ENCODE data around the gene PIK3R3.

PIK3R3 gene

GRCh38 chr1:46133181-46133658, 791 bp upstream of the PIK3R3 start:
- H3K4me3 Mint-ChIP-seq, result peak overlapping the region; percentile 91
- H3K9me3 Mint-ChIP-seq, result no peaks in the 10 kb centered on the region
- peaks cover 50% of the 10 kb centered on the region for H3K27me3 Mint-ChIP-seq
- H3K36me3 Mint-ChIP-seq (ENCODE audit: low read depth), result no peaks in the 10 kb centered on the region
- H3K27ac Mint-ChIP-seq, result peak overlapping the region; percentile 97
- peaks cover 45% of the 10 kb centered on the region for H3K4me1 Mint-ChIP-seq (ENCODE audit: low read depth)

- H3K27ac Mint-ChIP-seq, result peak overlapping the region; percentile 71
- no peaks in the 10 kb centered on the region for H3K36me3 Mint-ChIP-seq (ENCODE audit: low read depth)
- peaks cover 45% of the 10 kb centered on the region for H3K4me1 Mint-ChIP-seq (ENCODE audit: low read depth)
- no peaks in the 10 kb centered on the region for H3K9me3 Mint-ChIP-seq
- H3K27me3 Mint-ChIP-seq, result peaks cover 56% of the 10 kb centered on the region
- peak overlapping the region; percentile 91 for H3K4me3 Mint-ChIP-seq
Measured at GRCh38 chr1:46131712-46132528, 509 bp downstream of the PIK3R3 start.

DNA sequence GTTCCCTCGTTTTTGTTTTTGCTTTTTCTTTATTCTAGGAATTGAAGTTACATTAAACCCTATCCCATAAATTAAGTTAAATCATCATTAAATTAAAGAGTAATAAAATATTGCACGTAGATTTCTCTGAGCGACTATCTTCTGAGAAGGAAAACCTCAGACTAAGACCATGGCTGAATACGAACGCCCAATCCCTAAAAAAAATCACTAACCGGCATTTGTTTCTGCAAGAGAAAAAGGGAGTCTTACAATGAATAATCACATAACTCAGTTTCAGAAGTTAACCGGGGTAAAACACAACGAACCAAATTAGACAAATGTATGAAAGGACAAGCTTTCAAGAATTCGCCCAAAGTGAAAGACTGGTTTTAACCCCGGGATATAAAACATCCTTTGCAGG, 1.3 kb downstream of the PIK3R3 start:
- H3K27ac Mint-ChIP-seq, result no peak overlapping the region

GRCh38 chr1:46130606-46131005, 1.8 kb downstream of the PIK3R3 start:
- Mint-ChIP-seq H3K36me3 (ENCODE audit: low read depth) (no peaks in the 10 kb centered on the region), H3K4me1 (ENCODE audit: low read depth) (peaks cover 45% of the 10 kb centered on the region), H3K4me3 (peak overlapping the region; percentile 2), H3K27ac (no peak overlapping the region), H3K27me3 (peaks cover 56% of the 10 kb centered on the region), H3K9me3 (no peaks in the 10 kb centered on the region)

More for the DNA sequence above, 1.3 kb downstream of the PIK3R3 start:
- H3K36me3 Mint-ChIP-seq (ENCODE audit: low read depth), result no peaks in the 10 kb centered on the region
- no peaks in the 10 kb centered on the region for H3K9me3 Mint-ChIP-seq
- H3K4me3 Mint-ChIP-seq, result peak overlapping the region; percentile 91
- peaks cover 56% of the 10 kb centered on the region for H3K27me3 Mint-ChIP-seq
- H3K4me1 Mint-ChIP-seq (ENCODE audit: low read depth), result peaks cover 45% of the 10 kb centered on the region

DNA sequence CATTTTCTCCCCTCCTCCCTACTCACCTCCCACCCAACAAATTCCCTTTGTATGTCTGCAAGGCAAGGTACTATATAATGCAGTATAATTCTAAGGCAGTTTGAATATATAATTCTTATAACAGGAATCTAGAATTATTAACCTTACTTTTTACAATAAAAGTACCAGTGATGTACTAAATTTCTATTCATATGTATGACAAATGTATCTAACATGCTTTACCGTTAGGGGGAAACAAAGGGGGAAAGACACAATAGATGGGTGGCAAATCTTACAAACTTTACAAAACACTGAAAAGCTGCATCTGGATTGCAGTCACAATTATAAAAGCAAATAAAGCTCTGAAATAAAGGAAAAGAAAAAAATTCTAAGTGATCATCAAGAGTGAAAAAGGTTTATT, 2.3 kb downstream of the PIK3R3 start:
- H3K27me3 Mint-ChIP-seq, result peaks cover 56% of the 10 kb centered on the region
- H3K4me3 Mint-ChIP-seq, result no peak overlapping the region
- peaks cover 45% of the 10 kb centered on the region for H3K4me1 Mint-ChIP-seq (ENCODE audit: low read depth)

GRCh38 chr1:46128344-46128743, 4.1 kb downstream of the PIK3R3 start:
- no peaks in the 10 kb centered on the region for H3K9me3 Mint-ChIP-seq
- H3K36me3 Mint-ChIP-seq (ENCODE audit: low read depth), result no peaks in the 10 kb centered on the region
- no peak overlapping the region for H3K27ac Mint-ChIP-seq
- no peak overlapping the region for H3K4me3 Mint-ChIP-seq
- H3K27me3 Mint-ChIP-seq, result peaks cover 45% of the 10 kb centered on the region
- H3K4me1 Mint-ChIP-seq (ENCODE audit: low read depth), result peaks cover 30% of the 10 kb centered on the region

More for the DNA sequence above, 2.3 kb downstream of the PIK3R3 start:
- Mint-ChIP-seq H3K36me3 (ENCODE audit: low read depth) (no peaks in the 10 kb centered on the region), H3K27ac (no peak overlapping the region), H3K9me3 (no peaks in the 10 kb centered on the region)

- Mint-ChIP-seq H3K27ac (no peak overlapping the region), H3K9me3 (no peaks in the 10 kb centered on the region), H3K36me3 (ENCODE audit: low read depth) (no peaks in the 10 kb centered on the region), H3K4me1 (ENCODE audit: low read depth) (no peaks in the 10 kb centered on the region), H3K4me3 (no peak overlapping the region), H3K27me3 (peaks cover 4% of the 10 kb centered on the region)
Measured at GRCh38 chr1:46118856-46119255, 13.6 kb downstream of the PIK3R3 start.

- no peaks in the 10 kb centered on the region for H3K9me3 Mint-ChIP-seq
- peaks cover 4% of the 10 kb centered on the region for H3K27me3 Mint-ChIP-seq
- H3K27ac Mint-ChIP-seq, result no peak overlapping the region
- no peaks in the 10 kb centered on the region for H3K36me3 Mint-ChIP-seq (ENCODE audit: low read depth)
- H3K4me3 Mint-ChIP-seq, result no peak overlapping the region
- no peaks in the 10 kb centered on the region for H3K4me1 Mint-ChIP-seq (ENCODE audit: low read depth)
Measured at GRCh38 chr1:46117810-46118494, 14.5 kb downstream of the PIK3R3 start.

GRCh38 chr1:46114925-46115603, 17.4 kb downstream of the PIK3R3 start:
- H3K27ac Mint-ChIP-seq, result no peak overlapping the region
- no peaks in the 10 kb centered on the region for H3K4me1 Mint-ChIP-seq (ENCODE audit: low read depth)
- H3K4me3 Mint-ChIP-seq, result no peak overlapping the region
- H3K9me3 Mint-ChIP-seq, result no peaks in the 10 kb centered on the region
- no peaks in the 10 kb centered on the region for H3K36me3 Mint-ChIP-seq (ENCODE audit: low read depth)
- no peaks in the 10 kb centered on the region for H3K27me3 Mint-ChIP-seq

DNA sequence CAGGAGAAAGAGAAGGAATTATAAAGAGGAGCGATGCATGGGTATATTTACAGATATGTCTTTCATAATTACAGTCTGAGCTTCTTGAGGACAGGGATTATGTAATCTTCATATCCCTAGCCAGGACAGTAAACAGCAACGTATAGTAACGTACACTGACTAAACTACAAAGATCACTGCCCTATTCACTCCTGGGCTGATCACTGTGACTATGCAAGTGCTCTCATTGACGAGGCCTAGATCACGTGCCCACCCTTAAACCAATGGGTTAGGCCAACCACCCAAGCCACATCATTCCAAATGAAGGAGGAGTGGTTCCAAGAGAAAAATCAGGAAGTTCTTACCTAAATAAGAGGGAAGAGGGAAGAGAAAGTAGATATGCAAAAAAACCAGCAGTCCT, 18.5 kb downstream of the PIK3R3 start:
- Mint-ChIP-seq H3K4me3 (no peak overlapping the region), H3K27ac (no peak overlapping the region), H3K9me3 (no peaks in the 10 kb centered on the region), H3K36me3 (ENCODE audit: low read depth) (no peaks in the 10 kb centered on the region), H3K27me3 (no peaks in the 10 kb centered on the region), H3K4me1 (ENCODE audit: low read depth) (no peaks in the 10 kb centered on the region)

GRCh38 chr1:46112108-46112507, 20.3 kb downstream of the PIK3R3 start:
- Mint-ChIP-seq H3K4me3 (no peak overlapping the region), H3K27ac (no peak overlapping the region), H3K9me3 (no peaks in the 10 kb centered on the region), H3K36me3 (ENCODE audit: low read depth) (no peaks in the 10 kb centered on the region), H3K4me1 (ENCODE audit: low read depth) (no peaks in the 10 kb centered on the region), H3K27me3 (no peaks in the 10 kb centered on the region)

DNA sequence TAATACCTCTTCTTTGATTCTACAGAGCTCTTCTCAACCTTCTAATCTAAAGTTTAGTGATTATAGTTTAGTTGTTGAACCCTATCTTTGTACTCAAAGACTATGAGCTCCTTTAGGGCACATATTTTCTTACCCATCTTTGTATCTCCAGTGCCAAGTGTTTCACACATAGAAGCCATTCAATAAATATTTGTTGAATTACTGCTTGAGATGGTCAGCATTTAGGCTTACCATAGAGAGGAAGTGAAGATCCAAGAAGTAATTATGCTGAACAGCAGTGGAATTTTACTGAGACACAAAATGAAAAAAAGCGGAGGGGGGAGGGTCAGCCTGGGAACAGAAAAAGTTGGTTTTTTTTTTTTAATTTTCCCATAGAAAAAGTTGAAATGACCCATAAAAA, 21.9 kb downstream of the PIK3R3 start:
- Mint-ChIP-seq H3K27ac (no peak overlapping the region), H3K36me3 (ENCODE audit: low read depth) (no peaks in the 10 kb centered on the region), H3K4me1 (ENCODE audit: low read depth) (no peaks in the 10 kb centered on the region), H3K27me3 (no peaks in the 10 kb centered on the region), H3K9me3 (no peaks in the 10 kb centered on the region), H3K4me3 (no peak overlapping the region)

DNA sequence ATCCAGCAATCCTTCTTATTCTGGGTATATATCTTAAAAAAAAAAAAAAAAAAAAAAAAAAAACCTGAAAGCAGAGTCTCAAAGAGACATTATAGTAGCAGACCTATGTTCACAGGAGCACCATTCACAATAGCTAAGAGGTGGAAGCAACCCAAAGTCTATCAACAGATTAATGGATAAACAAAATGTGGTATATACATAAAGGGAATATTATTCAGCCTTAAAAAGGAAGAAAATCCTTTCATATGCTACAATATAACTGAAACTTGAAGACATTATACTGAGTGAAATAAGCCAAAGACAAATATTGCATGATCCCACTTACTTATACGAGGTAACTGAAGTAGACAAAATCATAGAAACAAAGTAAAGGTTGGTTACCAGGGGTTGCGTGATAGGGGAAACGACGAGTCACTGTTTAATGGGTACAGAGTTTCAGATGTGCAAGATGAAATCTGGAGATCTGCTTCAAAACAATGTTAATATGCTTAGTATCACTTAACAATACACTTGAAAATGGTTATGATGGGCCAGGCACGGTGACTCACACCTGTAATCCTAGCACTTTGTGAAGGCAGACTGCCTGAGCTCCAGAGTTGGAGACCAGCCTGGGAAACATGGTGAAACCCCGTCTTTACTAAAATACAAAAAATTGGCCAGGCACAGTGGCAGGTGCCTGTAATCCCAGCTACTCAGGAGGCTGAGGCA, 29.5 kb downstream of the PIK3R3 start:
- peaks cover 8% of the 10 kb centered on the region for H3K9me3 Mint-ChIP-seq
- no peaks in the 10 kb centered on the region for H3K27me3 Mint-ChIP-seq
- peaks cover 4% of the 10 kb centered on the region for H3K36me3 Mint-ChIP-seq (ENCODE audit: low read depth)
- no peak overlapping the region for H3K4me3 Mint-ChIP-seq
- H3K4me1 Mint-ChIP-seq (ENCODE audit: low read depth), result peaks cover 9% of the 10 kb centered on the region
- H3K27ac Mint-ChIP-seq, result no peak overlapping the region

- Mint-ChIP-seq H3K27ac (no peak overlapping the region), H3K9me3 (peaks cover 8% of the 10 kb centered on the region), H3K4me1 (ENCODE audit: low read depth) (peaks cover 20% of the 10 kb centered on the region), H3K4me3 (no peak overlapping the region), H3K36me3 (ENCODE audit: low read depth) (peaks cover 4% of the 10 kb centered on the region), H3K27me3 (no peaks in the 10 kb centered on the region)
Measured at GRCh38 chr1:46099215-46099614, 33.2 kb downstream of the PIK3R3 start.

Measured in stimulated activated naive CD8-positive, alpha-beta T cell treated with anti-CD3 and anti-CD28 coated beads, Interleukin-15, Interleukin-2, amounts not matched to agents 100 ng/mL and 50 ng/mL, for 24 hours (primary cell).